ENCODE results near the gene CARD11.

DNA sequence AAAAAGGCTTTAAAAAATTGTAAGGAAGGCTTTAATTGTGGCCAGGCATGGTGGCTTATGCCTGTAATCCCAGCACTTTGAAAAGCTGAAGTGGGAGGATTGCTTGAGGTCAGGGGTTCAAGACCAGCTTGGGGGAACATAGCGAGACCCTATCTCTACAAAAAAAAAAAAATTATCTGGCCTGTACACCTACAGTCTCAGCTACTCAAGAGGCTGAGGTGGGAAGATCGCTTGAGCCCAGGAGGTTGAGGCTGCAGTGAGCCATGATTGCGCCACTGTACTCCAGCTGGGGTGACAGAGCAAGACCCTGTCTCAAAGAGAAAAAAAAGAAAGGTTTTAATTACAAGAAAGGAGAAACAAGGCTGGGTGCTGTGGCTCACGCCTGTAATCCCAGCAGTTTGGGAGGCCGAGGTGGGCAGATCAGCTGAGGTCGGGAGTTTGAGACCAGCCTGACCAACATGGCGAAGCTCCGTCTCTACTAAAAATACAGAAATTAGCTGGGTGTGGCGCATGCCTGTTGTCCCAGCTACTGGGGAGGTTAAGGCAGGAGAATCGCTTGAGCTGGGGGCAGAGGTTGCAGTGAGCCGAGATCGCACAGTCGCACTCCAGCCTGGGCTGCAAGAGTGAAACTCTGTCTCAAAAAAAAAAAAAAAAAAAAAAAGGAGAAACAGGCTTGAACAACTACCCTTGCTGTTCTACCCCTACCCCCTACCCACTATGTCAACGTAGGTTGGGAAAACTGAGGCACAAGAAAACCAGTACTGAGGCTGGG, 83.7 kb downstream of the CARD11 start:
- no peak for TF ChIP-seq CTCF (IDR thresholded peaks at IDR 0.05)
- no peak for TF ChIP-seq POLR2AphosphoS5 (IDR thresholded peaks at IDR 0.05; ENCODE audit: low read depth, low read length)
- TF ChIP-seq SIN3A (IDR thresholded peaks at IDR 0.05; ENCODE audit: borderline replicate concordance, insufficient read depth, low read depth, low read length): no peak
